Islet precursor cell (in vitro differentiated cells): ENCODE data around the gene SLC25A21.

Source experiments
- DNase-seq: peaks from one replicate; pipeline ENCODE4 v3.0.0-alpha.2; 2018

The SLC25A21 gene

GRCh38 chr14:36857136-36857535 is 315.3 kb downstream of the SLC25A21 start:
- DNase-seq: no peak

- no peak for DNase-seq
These were observed 316.1 kb downstream of the SLC25A21 start for GRCh38 chr14:36856095-36856878.

- DNase-seq: no peak
These were observed 317.0 kb downstream of the SLC25A21 start for GRCh38 chr14:36855396-36855795.

GRCh38 chr14:36852981-36853691 is 319.3 kb downstream of the SLC25A21 start:
- DNase-seq: no peak

GRCh38 chr14:36848213-36848612 is 324.2 kb downstream of the SLC25A21 start:
- no peak for DNase-seq

GRCh38 chr14:36847366-36847765 is 325.0 kb downstream of the SLC25A21 start:
- no peak for DNase-seq

- no peak for DNase-seq
These were observed 326.9 kb downstream of the SLC25A21 start for GRCh38 chr14:36845356-36846012.

- DNase-seq: no peak
These were observed 327.8 kb downstream of the SLC25A21 start for GRCh38 chr14:36844443-36845195.

- DNase-seq: no peak
These were observed 329.0 kb downstream of the SLC25A21 start for GRCh38 chr14:36843410-36843809.

GRCh38 chr14:36835128-36835527 is 337.3 kb downstream of the SLC25A21 start:
- DNase-seq: no peak

GRCh38 chr14:36834293-36834692 is 338.1 kb downstream of the SLC25A21 start:
- DNase-seq: no peak

- DNase-seq: no peak
These were observed 342.9 kb downstream of the SLC25A21 start for GRCh38 chr14:36829547-36829946.

- no peak for DNase-seq
These were observed 344.5 kb downstream of the SLC25A21 start for GRCh38 chr14:36827861-36828260.

- DNase-seq: no peak
These were observed 345.8 kb downstream of the SLC25A21 start for GRCh38 chr14:36826614-36827013.

- no peak for DNase-seq
These were observed 347.6 kb downstream of the SLC25A21 start for GRCh38 chr14:36824854-36825253.

- no peak for DNase-seq
These were observed 348.8 kb downstream of the SLC25A21 start for GRCh38 chr14:36823651-36824050.

- DNase-seq: no peak
These were observed 349.7 kb downstream of the SLC25A21 start for GRCh38 chr14:36822685-36823084.

GRCh38 chr14:36820901-36821300 is 351.5 kb downstream of the SLC25A21 start:
- DNase-seq: no peak

GRCh38 chr14:36820111-36820709 is 352.2 kb downstream of the SLC25A21 start:
- DNase-seq: no peak

- peak; percentile 90 for DNase-seq
These were observed 353.5 kb downstream of the SLC25A21 start for GRCh38 chr14:36818794-36819384.

GRCh38 chr14:36818246-36818645 is 354.2 kb downstream of the SLC25A21 start:
- DNase-seq: no peak
